ENCODE data around the gene MCF2L.

MCF2L gene

DNA sequence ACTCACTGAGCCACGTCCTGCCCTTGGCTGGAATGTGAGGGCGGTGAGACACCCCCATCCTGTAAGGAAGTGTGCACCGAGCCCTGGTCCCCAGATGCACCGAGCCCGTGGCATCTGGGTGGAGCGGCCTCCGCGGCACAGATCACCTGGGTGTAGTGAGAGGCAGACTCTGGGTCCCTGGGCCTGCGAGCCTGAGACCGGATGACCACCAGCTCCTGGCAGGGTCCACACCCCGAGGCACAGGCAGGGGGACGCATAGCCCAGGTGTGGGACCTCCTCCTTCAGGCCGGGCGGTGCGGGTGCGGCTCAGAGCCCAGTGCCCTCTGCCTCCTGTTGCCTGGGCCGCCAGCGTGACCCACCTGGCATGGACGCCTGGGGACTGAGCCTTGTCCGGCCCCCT lies 12.4 kb downstream of the MCF2L start:
- DNase-seq: no peak

DNA sequence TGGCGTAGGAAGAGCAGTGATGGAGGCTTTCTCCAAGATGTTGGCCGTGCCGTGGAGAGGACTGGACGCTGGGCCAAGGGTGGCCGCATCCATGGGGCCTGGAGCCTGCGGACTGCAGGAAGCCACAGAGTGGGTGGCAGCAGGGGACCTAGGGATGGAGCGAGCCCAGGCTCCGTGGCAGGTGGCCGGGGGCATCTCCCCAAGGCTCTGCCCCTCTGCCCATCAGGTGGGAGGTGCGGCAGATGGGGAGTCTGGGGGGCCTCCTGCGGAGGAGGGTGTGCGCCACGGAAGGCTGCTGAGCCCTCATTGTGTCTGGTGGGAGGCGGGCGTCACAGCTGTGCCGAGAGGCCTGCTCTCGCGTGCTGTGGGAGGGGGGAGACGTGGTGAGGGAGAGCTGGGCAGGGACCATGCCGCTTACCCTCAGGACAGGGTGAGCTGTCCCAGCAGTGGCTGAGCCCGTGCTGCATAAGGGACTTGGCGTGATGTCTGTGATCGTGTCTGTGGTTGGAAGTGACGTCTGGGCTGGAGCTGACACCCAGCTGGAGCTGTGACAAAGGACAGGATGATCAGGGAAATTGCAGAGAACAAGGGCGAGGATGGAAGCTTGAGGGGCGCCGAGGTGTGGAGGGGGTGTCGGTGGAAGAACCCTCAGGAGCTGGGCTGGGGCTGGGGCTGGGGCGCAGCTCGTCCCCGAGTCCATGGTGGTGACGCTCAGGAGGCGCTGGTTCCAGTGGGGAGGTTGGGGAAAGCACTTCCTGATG lies 13.4 kb downstream of the MCF2L start:
- no peak for DNase-seq

DNA sequence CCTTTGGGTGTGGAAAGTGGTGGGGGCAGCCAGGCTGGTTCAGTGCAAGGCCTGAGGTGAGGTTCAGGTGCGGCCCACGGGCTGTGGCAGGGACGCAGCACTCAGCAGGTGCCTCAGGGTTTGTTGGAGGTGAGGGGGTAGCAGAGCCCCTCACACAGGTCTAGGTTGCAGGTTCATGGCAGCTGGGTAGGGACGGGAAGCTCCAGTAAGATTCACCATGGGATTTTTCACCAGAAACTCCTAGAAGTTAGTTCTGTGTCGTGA lies 14.0 kb downstream of the MCF2L start:
- no peak for DNase-seq

DNA sequence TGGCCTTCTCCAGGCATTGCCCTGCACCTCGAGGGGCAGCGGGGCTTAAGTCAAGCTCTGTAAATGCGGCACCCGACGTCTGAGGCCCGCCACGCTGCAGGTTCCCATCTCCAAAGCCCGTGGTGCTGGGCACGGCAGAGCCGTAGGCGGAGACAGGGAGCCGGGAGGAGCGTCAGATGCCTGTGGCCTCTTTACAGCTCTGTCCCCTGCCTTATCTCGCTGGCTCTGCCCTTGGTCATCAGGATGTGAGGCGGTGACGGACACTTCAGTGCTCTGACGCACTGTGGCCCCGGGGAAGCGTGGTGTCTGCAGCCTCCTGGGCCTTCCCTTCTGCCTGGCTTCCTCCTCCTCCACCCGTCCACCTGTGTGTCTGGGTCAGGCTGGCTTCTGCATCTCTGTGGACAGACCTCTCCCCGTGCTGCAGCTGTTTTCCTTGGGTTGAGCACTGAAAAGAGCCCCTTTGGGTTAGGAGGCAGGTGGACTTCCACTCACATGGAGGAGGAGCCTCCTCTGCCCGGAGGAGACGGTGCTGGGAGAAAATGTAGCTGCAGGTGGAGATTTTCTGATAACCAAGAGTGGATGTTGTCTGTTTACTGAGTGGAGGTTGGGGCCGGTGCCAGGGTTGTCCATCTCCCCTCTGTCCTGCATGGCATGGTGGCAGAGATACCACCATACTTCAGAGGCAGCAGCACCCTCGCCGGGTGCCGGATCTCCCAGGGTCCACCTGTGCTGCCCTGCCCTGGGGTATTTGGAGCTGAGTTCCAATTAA lies 14.6 kb downstream of the MCF2L start:
- DNase-seq: no peak

GRCh38 chr13:112984501-112984900 lies 15.5 kb downstream of the MCF2L start:
- no peak for DNase-seq

DNA sequence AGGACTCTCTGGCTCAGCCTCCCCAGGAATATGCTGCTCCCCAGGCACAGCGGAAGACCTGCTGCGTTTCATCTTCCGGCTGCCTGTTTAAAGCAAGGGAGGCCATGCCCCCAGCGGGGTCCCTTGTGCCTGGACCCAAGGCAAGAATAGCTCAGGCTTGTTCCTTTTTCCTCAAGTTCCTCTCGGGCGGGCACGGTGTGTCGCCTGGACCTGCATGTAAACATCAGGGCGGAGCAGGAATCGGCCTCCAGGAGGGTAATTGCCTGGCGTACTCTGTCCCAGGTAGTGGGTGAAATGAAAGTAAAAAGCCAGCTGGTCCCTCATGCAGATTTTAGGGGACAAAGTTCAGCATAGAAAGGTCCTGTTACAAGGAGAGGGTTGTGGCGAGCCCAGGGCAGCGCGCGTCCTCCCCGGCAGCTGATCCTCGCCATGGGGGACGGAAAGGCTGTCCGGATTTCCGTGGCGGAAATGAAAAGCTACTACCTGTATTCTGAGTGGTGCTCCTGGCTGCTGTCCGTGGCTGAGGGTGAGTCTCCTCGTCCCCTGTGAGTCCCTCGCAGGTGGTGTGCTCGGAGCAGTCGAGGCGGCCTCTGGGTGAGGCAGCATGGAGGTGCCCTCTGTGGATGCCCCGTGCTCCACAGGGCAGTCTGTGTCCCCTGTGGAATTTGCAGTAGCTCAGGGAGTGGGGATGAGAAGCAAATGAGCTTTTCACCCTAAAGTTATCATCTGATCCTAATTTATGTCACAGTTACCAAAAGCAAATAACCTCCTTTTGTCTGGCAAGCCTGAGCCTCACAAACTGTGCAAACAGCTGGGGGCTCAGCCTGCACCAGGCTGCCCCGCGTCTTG lies 16.2 kb downstream of the MCF2L start:
- no peak for DNase-seq

DNA sequence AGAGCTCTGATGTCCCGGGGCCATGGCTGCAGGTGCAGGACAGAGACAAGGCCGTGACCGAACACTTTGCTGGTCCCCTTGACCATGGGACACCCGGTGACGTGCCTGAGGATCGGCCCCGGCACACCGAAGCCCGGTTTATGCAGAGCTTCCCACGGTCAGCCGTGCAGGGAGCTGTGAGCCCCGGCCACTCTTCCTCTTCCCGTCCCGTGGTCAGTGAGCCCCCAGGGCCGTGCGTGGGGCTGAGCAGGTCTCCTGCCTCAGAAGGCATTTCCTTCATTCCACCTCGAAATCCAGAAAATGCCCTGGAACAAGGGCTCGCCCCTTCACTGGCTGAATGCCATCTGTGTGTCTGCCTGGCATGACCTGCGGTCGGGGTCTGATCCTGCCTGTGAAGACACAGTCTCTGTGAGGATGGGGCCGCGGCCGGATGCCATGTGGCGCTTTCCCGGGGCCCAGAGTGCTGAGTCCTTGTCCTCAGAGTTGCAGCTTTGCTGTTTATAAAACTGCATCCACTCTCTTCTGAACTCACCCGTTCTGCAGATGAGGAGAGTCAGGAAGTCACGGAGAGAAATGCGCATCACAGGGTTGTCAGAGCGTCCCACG lies 16.9 kb downstream of the MCF2L start:
- DNase-seq: no peak

DNA sequence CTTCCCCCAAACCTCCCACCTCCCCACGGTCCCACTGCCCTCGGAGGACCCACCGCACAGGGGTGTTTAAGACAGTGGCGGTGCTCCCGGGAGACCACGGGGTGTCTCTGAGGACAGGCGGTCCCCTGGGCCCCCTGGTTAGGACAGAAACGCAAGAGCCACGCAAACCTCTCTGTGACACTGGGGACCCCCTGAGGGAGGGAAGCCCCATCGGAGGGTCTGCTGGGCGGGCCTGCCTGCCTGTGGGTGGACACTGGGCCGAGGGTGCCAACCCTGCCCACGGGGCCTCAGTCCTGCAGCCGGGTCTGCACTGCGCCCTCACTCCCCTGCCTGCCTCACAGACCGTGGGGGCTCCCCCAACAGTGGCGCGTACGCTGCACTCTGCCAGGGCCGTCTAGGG lies 17.5 kb downstream of the MCF2L start:
- DNase-seq: no peak

GRCh38 chr13:112986946-112987681 lies 18.1 kb downstream of the MCF2L start:
- DNase-seq: no peak

DNA sequence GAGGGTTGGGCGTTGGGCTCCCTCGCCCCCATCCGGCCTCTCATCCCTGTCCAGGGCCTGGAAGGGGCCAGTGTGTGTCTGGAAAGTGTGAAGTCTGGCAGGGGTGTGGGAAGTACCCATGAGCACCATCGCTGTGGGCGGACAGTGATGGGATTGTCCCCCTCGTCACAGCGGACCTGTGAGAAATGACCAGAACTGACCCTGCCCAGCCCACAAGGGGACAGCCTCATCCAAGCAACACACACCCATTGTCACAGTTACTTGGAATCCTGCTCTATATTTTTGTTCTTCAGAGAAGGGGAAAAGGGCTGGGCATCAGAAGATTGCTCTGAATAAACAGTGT lies 18.6 kb downstream of the MCF2L start:
- DNase-seq: no peak

GRCh38 chr13:112990783-112991182 lies 21.8 kb downstream of the MCF2L start:
- no peak for DNase-seq

DNA sequence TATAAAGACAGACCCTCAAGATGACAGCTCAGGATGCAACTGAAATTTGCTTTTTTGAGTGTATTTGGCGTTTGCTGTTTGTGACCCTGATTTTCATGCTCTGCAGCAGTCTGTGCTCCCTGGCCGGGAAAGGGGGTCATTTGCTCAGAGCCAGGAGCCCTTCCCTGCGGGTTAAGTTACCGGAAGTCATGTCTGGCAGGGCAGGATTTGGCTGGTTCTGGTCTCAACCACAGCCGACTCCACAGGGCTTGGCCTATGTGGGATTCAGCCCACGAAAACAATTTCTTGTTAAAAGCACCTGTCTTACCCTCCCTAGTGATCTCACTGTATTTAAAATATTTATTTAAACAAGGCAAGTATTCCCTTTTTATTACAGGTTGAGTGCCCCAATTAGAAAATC lies 22.6 kb downstream of the MCF2L start:
- DNase-seq: no peak

DNA sequence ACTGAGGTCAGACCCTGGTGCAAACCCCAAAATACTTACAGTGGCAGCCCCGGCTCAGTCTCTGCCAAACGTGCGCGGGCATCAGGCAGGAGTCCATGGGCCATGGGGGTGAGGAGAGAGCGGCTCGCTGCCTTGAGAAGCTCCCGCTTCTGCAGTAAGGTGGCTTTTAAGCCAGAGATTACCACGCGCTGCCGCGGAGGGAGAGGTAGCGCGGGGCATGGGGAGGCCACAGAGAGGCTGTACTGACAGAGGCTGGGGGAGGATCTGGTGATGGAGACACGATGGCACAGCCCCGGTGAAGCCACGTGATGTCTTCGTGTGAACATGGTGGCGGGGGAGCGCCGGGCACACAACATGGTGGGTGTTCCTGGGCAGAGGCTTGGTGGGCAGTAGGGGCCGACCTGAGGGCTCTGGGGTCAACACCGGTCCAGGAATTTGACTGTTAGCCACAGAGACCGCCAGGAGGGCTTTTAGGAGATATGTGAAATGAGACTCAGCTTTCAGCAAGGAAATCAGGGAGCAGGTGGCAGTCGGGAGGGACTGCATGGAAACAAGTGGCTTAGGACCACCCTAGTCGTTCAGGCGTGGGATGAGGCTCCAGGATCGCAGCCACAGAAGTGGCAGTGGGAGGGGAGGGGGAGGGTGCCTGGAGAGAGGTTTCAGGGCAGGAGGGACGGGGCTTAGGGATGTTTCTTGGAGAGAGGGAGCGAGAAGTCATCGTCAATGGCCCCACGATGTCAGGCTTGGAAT lies 24.1 kb downstream of the MCF2L start:
- no peak for DNase-seq

- DNase-seq: no peak
Observed at GRCh38 chr13:112994084-112994780, 25.2 kb downstream of the MCF2L start.

GRCh38 chr13:112994781-112995355 lies 25.9 kb downstream of the MCF2L start:
- DNase-seq: no peak

DNA sequence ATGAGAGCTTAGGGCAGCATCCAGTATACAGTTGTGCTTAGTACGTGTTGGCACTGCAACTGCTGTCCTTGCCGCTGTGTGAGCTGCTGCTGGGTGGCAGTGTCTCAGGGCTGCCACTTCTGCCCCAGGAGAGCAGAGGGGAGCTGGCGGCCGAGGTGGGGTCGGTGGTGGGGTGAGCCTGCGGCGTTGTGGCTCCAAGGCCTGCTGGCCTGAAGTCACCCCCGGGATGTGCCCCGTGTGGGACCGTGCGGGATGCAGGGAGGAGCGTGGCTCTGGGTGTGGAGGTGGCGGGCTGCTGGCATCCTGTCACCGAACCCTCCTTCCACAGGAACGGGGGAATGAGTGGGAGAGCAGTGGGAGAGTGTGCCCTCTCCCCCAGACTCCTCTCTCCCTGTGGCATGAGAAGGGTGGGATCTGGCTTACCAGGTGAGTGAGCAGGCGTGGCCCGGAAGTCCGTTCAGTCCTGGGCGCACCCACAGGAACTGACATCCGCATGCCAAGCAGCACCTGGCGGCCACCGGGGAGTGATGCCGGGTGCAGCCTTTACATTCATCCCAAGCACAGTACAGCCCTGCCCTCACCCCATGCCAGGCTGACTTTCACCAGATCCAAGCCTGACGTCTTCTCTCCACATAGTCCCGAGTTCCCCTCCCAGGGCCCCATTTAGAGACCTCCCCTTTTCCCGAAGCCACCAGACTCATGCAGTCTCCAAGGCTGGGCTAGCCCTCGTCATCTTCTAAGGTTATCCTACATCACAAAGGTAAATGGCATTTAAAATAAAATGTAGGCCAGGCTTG lies 26.6 kb downstream of the MCF2L start:
- DNase-seq: no peak

- DNase-seq: no peak
Observed at GRCh38 chr13:112996671-112997091, 27.7 kb downstream of the MCF2L start.

GRCh38 chr13:112997188-112998130 lies 28.4 kb downstream of the MCF2L start:
- no peak for DNase-seq

All from activated effector memory CD4-positive, alpha-beta T cell treated with anti-CD3 and anti-CD28 coated beads, Interleukin-2, amount 50 U/mL, for 16 hours (primary cell).